ENCODE results near the gene UNC79.

The UNC79 gene

DNA sequence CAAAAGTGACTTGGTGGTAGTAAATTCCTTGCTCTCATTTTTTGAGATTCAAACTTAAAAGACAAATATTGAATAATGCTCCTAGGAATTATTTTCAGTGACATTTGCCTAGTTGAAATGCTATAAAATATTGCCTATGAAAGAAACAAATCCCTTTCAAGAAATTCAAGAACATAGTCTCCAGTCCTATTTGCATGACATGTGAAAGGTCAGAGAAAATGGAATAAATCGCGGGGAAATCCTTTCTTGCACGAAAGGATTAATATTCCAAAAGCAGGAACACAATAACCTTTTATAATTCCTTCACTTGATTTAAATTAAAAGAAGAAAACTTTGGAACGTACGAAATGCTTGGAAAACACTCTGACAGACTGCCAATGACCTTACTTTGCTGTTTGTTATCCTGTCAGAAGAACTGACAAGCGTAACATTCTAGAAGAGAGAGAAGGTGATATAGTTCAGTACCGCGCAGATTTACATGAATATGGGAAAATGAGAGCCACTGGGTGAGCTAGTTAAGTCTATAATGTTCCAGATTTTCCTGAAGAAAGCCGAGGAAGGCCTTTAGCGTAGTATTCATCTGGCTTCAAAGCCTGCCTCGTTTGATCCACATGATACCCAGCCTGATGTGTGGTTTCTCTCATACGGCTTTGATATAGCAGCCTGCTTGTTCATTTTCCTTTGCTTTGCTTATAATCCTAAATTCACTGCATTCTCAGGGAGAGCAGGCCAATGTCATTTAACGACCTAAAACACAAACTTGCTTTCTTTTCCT lies 254.6 kb downstream of the UNC79 start:
- no peak overlapping the region for H3K4me3 ChIP-seq (ENCODE audit: extremely low read depth, insufficient read depth, low read length, poor library complexity, severe bottlenecking)
- 87 to 92% methylated on average over 10 of the region's 13 CpGs for WGBS, 2 experiments (ENCODE audit: insufficient coverage in 2 of 2)
- H3K27ac ChIP-seq (ENCODE audit: low read depth, low read length, severe bottlenecking) = no peak overlapping the region
- H3K4me1 ChIP-seq (ENCODE audit: control insufficient read depth, insufficient read depth, low read length, poor library complexity, severe bottlenecking) = no peaks in the 10 kb centered on the region
- no peaks in the 10 kb centered on the region for H3K36me3 ChIP-seq (ENCODE audit: control insufficient read depth, insufficient read depth, low read length)
- no peaks in the 10 kb centered on the region for H3K9me3 ChIP-seq (ENCODE audit: control insufficient read depth, low read length)

DNA sequence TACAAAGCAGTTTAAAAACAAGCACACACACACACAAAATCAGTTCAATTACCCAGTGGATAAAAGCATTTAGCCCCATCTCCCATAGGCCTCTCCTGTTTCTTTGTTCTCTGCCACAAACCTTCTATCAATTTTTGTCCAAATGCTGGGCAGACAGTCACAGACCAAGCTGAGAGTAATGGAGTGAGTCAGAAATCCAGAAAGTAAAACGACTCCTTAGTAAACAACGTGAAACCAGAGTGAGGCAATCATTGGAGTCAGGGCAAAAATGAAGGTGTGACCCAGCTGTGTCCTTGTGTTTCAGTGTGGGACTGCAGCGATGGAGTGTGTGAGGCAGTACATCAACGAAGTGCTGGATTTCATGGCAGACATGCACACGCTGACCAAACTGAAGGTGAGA lies 255.5 kb downstream of the UNC79 start:
- WGBS, 2 experiments (ENCODE audit: insufficient coverage in 2 of 2) = 81 to 91% methylated on average over 5 of the region's 5 CpGs
- no peaks in the 10 kb centered on the region for H3K36me3 ChIP-seq (ENCODE audit: control insufficient read depth, insufficient read depth, low read length)
- no peak overlapping the region for H3K4me3 ChIP-seq (ENCODE audit: extremely low read depth, insufficient read depth, low read length, poor library complexity, severe bottlenecking)
- no peak overlapping the region for H3K27ac ChIP-seq (ENCODE audit: low read depth, low read length, severe bottlenecking)
- H3K4me1 ChIP-seq (ENCODE audit: control insufficient read depth, insufficient read depth, low read length, poor library complexity, severe bottlenecking) = no peaks in the 10 kb centered on the region
- H3K9me3 ChIP-seq (ENCODE audit: control insufficient read depth, low read length) = no peaks in the 10 kb centered on the region

DNA sequence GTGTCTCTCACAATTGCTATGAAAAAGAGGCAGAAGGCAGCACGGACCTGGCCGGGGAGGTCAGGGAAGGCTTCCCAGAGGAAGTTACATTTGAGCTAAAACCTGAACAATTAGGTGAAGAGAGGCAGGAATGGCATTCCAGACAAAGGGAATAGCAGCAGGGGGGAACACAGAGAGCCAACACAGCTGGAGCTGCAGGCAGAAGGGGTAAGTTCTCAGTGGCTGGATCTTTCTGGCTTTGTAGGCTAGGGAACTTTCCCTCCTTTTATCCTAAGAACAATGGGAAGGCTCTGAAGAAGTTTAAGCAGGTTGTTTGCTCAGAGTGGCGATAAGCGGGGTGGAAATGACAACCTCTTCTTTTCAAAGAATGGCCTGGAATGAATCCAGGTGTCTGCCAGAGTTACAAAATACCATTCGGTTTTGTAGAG lies 257.5 kb downstream of the UNC79 start:
- Histone ChIP-seq H3K36me3 (ENCODE audit: control insufficient read depth, insufficient read depth, low read length) (no peaks in the 10 kb centered on the region), H3K27ac (ENCODE audit: low read depth, low read length, severe bottlenecking) (no peak overlapping the region), H3K4me3 (ENCODE audit: extremely low read depth, insufficient read depth, low read length, poor library complexity, severe bottlenecking) (no peak overlapping the region), H3K4me1 (ENCODE audit: control insufficient read depth, insufficient read depth, low read length, poor library complexity, severe bottlenecking) (no peaks in the 10 kb centered on the region), H3K9me3 (ENCODE audit: control insufficient read depth, low read length) (no peaks in the 10 kb centered on the region)
- 10 to 18% methylated on average over 4 to 5 of the region's 5 CpGs for WGBS, 2 experiments (ENCODE audit: insufficient coverage in 2 of 2)

DNA sequence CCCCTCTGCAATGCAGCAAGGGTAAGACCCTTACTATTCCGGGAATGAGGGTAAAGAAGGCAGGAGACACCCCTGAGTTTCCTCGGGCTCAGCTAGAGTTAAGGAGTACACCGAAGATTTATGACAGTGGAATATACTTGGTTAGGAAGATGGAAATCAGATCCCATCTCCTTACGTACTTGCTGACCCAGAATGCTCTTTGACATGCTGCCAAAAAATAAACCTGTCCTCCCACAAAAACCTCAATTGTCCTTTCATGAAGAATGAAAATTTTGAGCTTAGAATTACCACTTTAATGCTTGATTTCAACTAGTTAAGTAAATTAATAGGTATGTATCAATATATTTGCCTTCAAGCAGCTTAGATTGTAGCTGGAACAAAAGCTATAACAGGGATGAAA lies 258.1 kb downstream of the UNC79 start:
- Histone ChIP-seq H3K36me3 (ENCODE audit: control insufficient read depth, insufficient read depth, low read length) (no peaks in the 10 kb centered on the region), H3K4me1 (ENCODE audit: control insufficient read depth, insufficient read depth, low read length, poor library complexity, severe bottlenecking) (no peaks in the 10 kb centered on the region), H3K4me3 (ENCODE audit: extremely low read depth, insufficient read depth, low read length, poor library complexity, severe bottlenecking) (no peak overlapping the region), H3K9me3 (ENCODE audit: control insufficient read depth, low read length) (no peaks in the 10 kb centered on the region), H3K27ac (ENCODE audit: low read depth, low read length, severe bottlenecking) (no peak overlapping the region)
- WGBS, 2 experiments (ENCODE audit: insufficient coverage in 2 of 2) = 53 to 63% methylated on average over 2 to 3 of the region's 4 CpGs

DNA sequence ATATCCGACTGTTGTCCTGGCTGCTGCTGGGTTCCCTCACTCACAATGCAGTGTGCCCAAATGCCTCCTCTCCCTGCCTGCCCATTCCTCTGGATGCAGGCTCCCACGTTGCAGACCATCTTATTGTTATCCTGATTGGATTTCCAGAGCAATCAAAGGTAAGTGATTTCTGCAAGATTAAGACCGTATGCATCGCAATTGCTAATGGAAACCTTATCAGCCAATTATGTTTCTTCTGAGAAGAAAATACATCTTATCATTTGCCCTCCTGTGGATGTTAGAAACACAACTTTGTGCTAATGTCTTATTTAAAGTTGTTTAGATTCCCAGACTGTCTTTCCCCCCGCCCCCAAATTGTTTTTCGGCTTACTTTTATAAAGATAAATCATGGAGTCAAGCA lies 259.4 kb downstream of the UNC79 start:
- H3K36me3 ChIP-seq (ENCODE audit: control insufficient read depth, insufficient read depth, low read length) = no peaks in the 10 kb centered on the region
- H3K9me3 ChIP-seq (ENCODE audit: control insufficient read depth, low read length) = no peaks in the 10 kb centered on the region
- no peak overlapping the region for H3K4me3 ChIP-seq (ENCODE audit: extremely low read depth, insufficient read depth, low read length, poor library complexity, severe bottlenecking)
- 60 to 77% methylated on average over 1 to 2 of the region's 6 CpGs for WGBS, 2 experiments (ENCODE audit: insufficient coverage in 2 of 2)
- H3K27ac ChIP-seq (ENCODE audit: low read depth, low read length, severe bottlenecking) = no peak overlapping the region
- H3K4me1 ChIP-seq (ENCODE audit: control insufficient read depth, insufficient read depth, low read length, poor library complexity, severe bottlenecking) = no peaks in the 10 kb centered on the region

DNA sequence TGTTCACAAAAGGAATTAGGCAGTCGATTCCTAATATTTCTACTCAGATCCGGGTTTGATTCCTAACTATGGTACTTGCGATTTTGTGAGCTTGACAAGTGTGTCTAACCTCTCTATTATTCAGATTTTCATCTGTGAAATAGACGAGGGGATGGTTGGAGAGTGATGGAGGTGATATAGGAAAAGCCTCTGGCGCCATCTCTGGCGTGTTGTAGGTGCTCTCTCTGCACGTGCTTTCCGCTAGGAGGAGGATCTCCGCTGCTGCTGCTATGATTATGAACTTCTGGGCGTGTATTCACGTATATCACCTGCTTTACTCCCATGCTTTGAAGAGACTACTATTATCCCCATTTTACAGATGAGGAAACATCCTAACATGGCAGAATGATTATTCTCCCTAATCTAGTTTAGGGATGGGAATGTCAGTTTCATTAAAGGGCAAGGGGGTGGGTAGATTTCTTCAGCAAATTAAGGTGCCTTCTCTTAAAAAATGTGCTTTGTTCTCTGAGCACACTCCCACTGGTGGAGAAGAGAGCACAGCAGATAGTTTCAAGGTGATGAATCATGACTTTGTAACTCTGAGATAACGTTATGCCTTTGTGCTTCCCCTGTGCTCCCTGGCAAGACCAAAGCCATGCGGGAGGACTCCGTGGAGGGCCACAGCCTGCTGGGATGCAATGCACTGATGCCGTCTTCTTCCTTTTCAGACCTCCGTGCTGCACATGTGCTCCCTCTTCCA lies 260.5 kb downstream of the UNC79 start:
- no peak overlapping the region for H3K4me3 ChIP-seq (ENCODE audit: extremely low read depth, insufficient read depth, low read length, poor library complexity, severe bottlenecking)
- WGBS, 2 experiments (ENCODE audit: insufficient coverage in 2 of 2) = 85 to 86% methylated on average over 12 to 14 of the region's 16 CpGs
- no peaks in the 10 kb centered on the region for H3K9me3 ChIP-seq (ENCODE audit: control insufficient read depth, low read length)
- no peaks in the 10 kb centered on the region for H3K4me1 ChIP-seq (ENCODE audit: control insufficient read depth, insufficient read depth, low read length, poor library complexity, severe bottlenecking)
- H3K36me3 ChIP-seq (ENCODE audit: control insufficient read depth, insufficient read depth, low read length) = no peaks in the 10 kb centered on the region
- H3K27ac ChIP-seq (ENCODE audit: low read depth, low read length, severe bottlenecking) = no peak overlapping the region

DNA sequence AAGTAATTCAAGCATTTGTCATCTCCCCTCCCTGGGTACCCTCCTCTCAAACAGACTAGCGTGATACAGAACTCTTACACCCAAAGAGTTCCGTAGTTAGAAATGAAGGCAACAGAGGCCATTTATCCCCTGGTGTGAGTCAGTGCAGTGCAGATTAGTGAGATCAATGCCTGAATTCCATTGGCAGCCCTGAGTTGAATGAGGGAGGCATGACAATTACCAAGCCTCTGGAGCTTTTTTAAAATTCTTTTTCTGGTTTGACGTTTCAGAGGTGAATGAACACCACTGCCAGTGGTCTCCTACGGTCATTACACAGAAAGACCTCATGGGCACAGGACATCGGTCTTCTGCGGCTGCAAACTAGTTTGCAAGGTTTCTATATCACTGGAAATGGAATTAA lies 263.2 kb downstream of the UNC79 start:
- 56% methylated on average over 4 to 5 of the region's 6 CpGs for WGBS, 2 experiments (ENCODE audit: insufficient coverage in 2 of 2)
- Histone ChIP-seq H3K4me3 (ENCODE audit: extremely low read depth, insufficient read depth, low read length, poor library complexity, severe bottlenecking) (no peak overlapping the region), H3K27ac (ENCODE audit: low read depth, low read length, severe bottlenecking) (no peak overlapping the region), H3K36me3 (ENCODE audit: control insufficient read depth, insufficient read depth, low read length) (no peaks in the 10 kb centered on the region), H3K9me3 (ENCODE audit: control insufficient read depth, low read length) (no peaks in the 10 kb centered on the region), H3K4me1 (ENCODE audit: control insufficient read depth, insufficient read depth, low read length, poor library complexity, severe bottlenecking) (no peaks in the 10 kb centered on the region)

DNA sequence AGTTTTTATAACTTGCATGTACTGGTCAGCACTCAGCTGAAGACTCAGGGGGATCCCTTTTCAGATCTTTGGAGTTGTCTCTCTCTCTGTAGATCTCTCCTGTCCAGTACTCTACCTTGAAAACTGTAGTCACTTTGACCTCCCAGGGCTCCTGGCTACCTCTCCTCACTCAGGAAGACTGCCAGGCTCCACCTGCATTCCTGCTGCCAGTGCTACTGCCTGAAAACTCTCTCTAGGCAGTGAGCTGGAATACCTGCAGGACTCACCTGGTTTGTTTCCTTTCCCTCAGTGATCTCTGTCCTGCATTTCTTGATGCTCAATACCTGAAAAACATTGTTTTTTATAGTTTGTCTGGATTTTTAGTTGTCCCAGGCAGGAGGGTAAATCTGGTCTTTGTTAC lies 270.2 kb downstream of the UNC79 start:
- no peak overlapping the region for H3K4me3 ChIP-seq (ENCODE audit: extremely low read depth, insufficient read depth, low read length, poor library complexity, severe bottlenecking)
- no peak overlapping the region for H3K27ac ChIP-seq (ENCODE audit: low read depth, low read length, severe bottlenecking)

DNA sequence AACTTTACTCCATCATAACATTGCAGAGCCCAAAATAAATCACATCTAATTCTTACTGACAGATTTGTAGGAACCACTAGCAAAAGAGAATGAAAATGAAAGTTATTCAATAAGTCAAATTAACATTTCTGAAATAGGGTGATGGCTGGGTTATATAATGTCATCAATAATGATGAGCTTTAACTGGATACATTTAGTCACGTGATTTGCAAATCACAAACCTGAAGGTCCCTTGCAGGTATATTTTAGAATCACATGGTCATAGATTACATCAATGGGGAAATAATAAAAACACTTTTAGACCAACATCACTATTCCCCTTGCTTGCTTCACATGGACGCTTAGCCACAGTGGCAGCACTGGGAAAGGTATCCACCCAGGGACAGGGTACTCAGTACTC lies 270.8 kb downstream of the UNC79 start:
- no peaks in the 10 kb centered on the region for H3K36me3 ChIP-seq (ENCODE audit: control insufficient read depth, insufficient read depth, low read length)
- H3K4me3 ChIP-seq (ENCODE audit: extremely low read depth, insufficient read depth, low read length, poor library complexity, severe bottlenecking) = no peak overlapping the region
- H3K9me3 ChIP-seq (ENCODE audit: control insufficient read depth, low read length) = no peaks in the 10 kb centered on the region
- no peaks in the 10 kb centered on the region for H3K4me1 ChIP-seq (ENCODE audit: control insufficient read depth, insufficient read depth, low read length, poor library complexity, severe bottlenecking)
- H3K27ac ChIP-seq (ENCODE audit: low read depth, low read length, severe bottlenecking) = no peak overlapping the region
- 78% methylated on average over 1 of the region's 2 CpGs; no CpG with 5 or more reads in 1 of the 2 experiments for WGBS, 2 experiments (ENCODE audit: insufficient coverage in 2 of 2)

More for the DNA sequence above, 270.2 kb downstream of the UNC79 start:
- no peaks in the 10 kb centered on the region for H3K9me3 ChIP-seq (ENCODE audit: control insufficient read depth, low read length)
- no peaks in the 10 kb centered on the region for H3K4me1 ChIP-seq (ENCODE audit: control insufficient read depth, insufficient read depth, low read length, poor library complexity, severe bottlenecking)
- no peaks in the 10 kb centered on the region for H3K36me3 ChIP-seq (ENCODE audit: control insufficient read depth, insufficient read depth, low read length)

DNA sequence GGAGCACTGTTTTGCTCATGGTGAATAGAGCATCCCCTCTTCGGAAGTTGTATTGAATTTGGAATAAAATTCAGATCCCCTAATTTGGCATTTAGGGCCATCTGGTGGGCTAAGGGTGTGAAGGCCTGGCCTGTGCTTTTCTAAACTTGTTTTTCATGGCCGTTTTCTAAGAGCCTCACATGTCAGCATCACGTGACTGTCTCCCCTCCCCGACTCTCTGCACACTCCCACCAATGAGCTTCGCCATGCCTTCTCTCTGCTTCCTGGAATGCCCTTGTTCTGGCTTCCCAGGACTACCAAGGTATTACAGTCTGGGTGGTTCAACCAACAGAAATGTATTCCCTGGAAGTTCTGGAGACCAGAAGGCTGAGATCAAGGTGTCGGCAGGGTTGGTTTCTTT lies 272.2 kb downstream of the UNC79 start:
- Histone ChIP-seq H3K4me1 (ENCODE audit: control insufficient read depth, insufficient read depth, low read length, poor library complexity, severe bottlenecking) (no peaks in the 10 kb centered on the region), H3K27ac (ENCODE audit: low read depth, low read length, severe bottlenecking) (no peak overlapping the region), H3K9me3 (ENCODE audit: control insufficient read depth, low read length) (no peaks in the 10 kb centered on the region), H3K4me3 (ENCODE audit: extremely low read depth, insufficient read depth, low read length, poor library complexity, severe bottlenecking) (no peak overlapping the region), H3K36me3 (ENCODE audit: control insufficient read depth, insufficient read depth, low read length) (no peaks in the 10 kb centered on the region)
- 82 to 92% methylated on average over 2 to 3 of the region's 6 CpGs for WGBS, 2 experiments (ENCODE audit: insufficient coverage in 2 of 2)

DNA sequence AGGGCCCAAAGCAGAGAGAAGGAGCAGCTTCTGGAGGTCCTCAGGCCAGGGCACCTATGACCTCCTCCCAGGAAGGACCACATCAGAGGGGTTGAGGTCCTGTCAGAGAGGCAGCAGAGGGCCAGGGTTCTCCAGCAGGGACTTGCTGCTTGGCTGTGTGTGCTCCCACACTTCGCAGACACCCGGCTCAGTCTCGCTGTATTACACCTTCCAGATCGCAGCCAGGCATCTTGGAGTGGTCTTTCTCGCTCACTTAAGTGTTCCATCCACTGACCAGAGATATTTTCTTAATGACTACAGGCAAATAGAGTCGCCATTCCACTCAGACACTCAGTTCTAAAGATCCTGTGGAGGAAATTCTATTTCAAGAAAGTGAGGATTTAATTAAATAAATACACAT lies 273.2 kb downstream of the UNC79 start:
- Histone ChIP-seq H3K27ac (ENCODE audit: low read depth, low read length, severe bottlenecking) (no peak overlapping the region), H3K36me3 (ENCODE audit: control insufficient read depth, insufficient read depth, low read length) (no peaks in the 10 kb centered on the region), H3K4me3 (ENCODE audit: extremely low read depth, insufficient read depth, low read length, poor library complexity, severe bottlenecking) (no peak overlapping the region), H3K9me3 (ENCODE audit: control insufficient read depth, low read length) (no peaks in the 10 kb centered on the region), H3K4me1 (ENCODE audit: control insufficient read depth, insufficient read depth, low read length, poor library complexity, severe bottlenecking) (no peaks in the 10 kb centered on the region)
- WGBS, 2 experiments (ENCODE audit: insufficient coverage in 2 of 2) = 92 to 95% methylated on average over 5 of the region's 6 CpGs
